Activated CD4-positive, alpha-beta memory T cell treated with anti-CD3 and anti-CD28 coated beads, Interleukin-2, amount 10 ng/mL, durations not matched to agents 7 days and 5 days (primary cell): ENCODE measurements around the gene THSD8. TPM values are rescaled to one million over a fixed set of nuclear protein-coding genes. Genes with fewer than 3 reads are reported as not detected.
"Not testable (repeated sequence)": the region's sequence is repeated elsewhere in the genome, so short reads cannot be mapped to it uniquely, and the experiment has no call there.

Experiments used
- CTCF ChIA-PET: fragments of 350-600 bp; sonication (Branson Sonifier 250); formaldehyde crosslinking; loops from one replicate; lab custom pipeline; 2021; ENCODE audit warnings: antibody characterized with exemption, inconsistent platforms; lab: Charles Lee
- POLR2A ChIA-PET: fragments of 350-600 bp; sonication (Branson Sonifier 250); formaldehyde crosslinking; loops from one replicate; lab custom pipeline; 2021; ENCODE audit warnings: antibody characterized with exemption; lab: Charles Lee
- DNase-seq: peaks from one replicate; pipeline ENCODE4 v3.0.0-alpha.2; 2020
- H3K27ac Mint-ChIP-seq: one replicate; pipeline ENCODE4 v1.8.0; 2021; ENCODE audit warnings: mild to moderate bottlenecking, mixed read lengths
- H3K27me3 Mint-ChIP-seq: one replicate; pipeline ENCODE4 v1.8.0; 2021; ENCODE audit warnings: mixed read lengths
- H3K36me3 Mint-ChIP-seq: one replicate; pipeline ENCODE4 v1.8.0; 2021; ENCODE audit warnings: low read depth, mixed read lengths
- H3K4me1 Mint-ChIP-seq: one replicate; pipeline ENCODE4 v1.8.0; 2021; ENCODE audit warnings: mixed read lengths
- H3K4me3 Mint-ChIP-seq: one replicate; pipeline ENCODE4 v1.8.0; 2021; ENCODE audit warnings: mild to moderate bottlenecking, mixed read lengths
- H3K9me3 Mint-ChIP-seq: one replicate; pipeline ENCODE4 v1.8.0; 2021; ENCODE audit warnings: mixed read lengths
- total RNA-seq, 2 experiments: library from RNA; stranded (reverse); gene quantifications; one replicate each; pipeline ENCODE4 v1.2.3, GENCODE V29; 2021

Gene THSD8
- total RNA-seq, 2 experiments from 2014 or later: 19.2 to 25.5 TPM

DNA sequence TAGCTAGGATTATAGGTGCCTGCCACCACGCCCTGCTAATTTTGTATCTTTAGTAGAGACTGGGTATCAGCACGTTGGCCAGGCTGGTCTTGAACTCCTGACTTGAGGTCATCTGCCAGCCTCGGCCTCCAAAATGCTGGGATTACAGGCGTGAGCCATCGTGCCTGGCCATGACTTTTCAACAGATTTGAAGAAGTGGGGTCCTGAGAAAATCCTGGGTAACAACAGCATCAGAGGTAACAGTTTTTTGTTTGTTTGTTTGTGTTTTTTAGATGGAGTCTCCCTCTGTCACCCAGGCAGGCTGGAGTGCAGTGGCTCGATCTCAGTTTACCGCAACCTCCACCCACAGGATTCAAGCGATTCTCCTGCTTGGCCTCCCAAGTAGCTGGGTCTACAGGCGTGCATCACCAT, 6.9 kb upstream of the THSD8 start:
- Mint-ChIP-seq H3K36me3 (peaks cover 23% of the 10 kb centered on the region), H3K4me3 (peak overlapping the region; percentile 74), H3K4me1 (peaks cover 39% of the 10 kb centered on the region), H3K9me3 (no peaks in the 10 kb centered on the region), H3K27ac (peak overlapping the region; percentile 92), H3K27me3 (no peaks in the 10 kb centered on the region)
- POLR2A ChIA-PET: interaction anchor here (0.7 to 14.7 kb wide), 13 partner anchors 7 to 113 kb away, joined by 3 to 574 read pairs (median 7); partner anchors contain the start of genes DHPS, GET3, HOOK2 and RNASEH2A
- DNase-seq: no peak
- CTCF ChIA-PET: interaction anchor here (0.7 to 13.9 kb wide), 9 partner anchors 13 to 184 kb away, joined by 3 to 419 read pairs (median 5); partner anchors contain the start of genes HOOK2, ZNF490 and ZNF791

DNA sequence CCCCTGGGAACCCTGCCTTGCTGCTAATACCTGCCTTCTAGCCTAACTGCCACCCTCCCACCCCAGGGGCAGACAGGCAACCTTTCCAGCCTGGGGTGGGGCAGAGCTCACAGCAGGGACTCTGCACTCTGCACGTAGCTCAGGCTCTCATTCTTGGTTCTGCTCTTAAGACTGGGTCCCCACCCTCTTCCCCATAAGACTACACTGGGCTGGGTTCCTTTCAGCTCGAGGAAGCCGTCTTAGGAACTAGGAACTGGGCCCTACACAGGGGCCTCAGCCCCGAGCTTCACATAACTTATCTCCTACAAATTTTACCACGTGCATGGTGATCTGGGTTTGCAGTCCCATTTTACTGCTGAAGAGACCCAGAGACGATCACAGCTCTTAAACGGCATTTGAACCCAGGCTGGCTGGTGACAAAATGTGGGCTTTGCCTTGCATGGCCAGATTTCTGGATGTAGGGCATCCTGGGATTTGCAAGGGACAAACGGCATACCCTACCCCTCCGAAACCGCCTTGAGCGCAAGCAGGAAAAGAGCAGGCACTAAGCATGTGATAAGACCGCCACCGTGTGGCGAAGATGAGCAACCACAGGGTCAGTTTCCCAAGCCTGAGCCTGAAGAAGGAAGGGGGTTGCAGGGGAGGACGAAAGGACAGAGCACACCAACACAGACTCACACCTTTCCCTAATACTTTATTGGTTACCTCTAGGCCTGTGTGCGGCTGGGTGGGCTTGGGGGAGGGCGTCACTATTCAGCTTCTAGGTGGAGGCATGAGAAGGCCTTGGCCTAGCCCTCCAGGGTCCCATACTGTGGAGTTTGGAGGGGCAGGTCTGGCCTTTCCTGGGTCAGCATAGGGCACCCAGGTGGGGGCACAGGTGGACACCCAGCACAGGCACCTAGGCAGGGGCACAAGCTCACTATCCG, 5.5 kb upstream of the THSD8 start:
- H3K27ac Mint-ChIP-seq: peak overlapping the region; percentile 84
- peaks cover 36% of the 10 kb centered on the region for H3K36me3 Mint-ChIP-seq
- H3K4me3 Mint-ChIP-seq: peak overlapping the region; percentile 64
- peak; percentile 81 for DNase-seq
- H3K27me3 Mint-ChIP-seq: no peaks in the 10 kb centered on the region
- H3K9me3 Mint-ChIP-seq: no peaks in the 10 kb centered on the region
- ChIA-PET CTCF (interaction anchor here (0.6 to 13.9 kb wide), 23 partner anchors 9 to 186 kb away, joined by 3 to 419 read pairs (median 5); partner anchors contain the start of genes HOOK2, RNASEH2A, TNPO2 and TRIR), POLR2A (interaction anchor here (0.9 to 14.7 kb wide), 14 partner anchors 9 to 98 kb away, joined by 3 to 574 read pairs (median 4); partner anchors contain the start of genes GET3, HOOK2, RNASEH2A and TRIR)
- H3K4me1 Mint-ChIP-seq: peaks cover 41% of the 10 kb centered on the region

DNA sequence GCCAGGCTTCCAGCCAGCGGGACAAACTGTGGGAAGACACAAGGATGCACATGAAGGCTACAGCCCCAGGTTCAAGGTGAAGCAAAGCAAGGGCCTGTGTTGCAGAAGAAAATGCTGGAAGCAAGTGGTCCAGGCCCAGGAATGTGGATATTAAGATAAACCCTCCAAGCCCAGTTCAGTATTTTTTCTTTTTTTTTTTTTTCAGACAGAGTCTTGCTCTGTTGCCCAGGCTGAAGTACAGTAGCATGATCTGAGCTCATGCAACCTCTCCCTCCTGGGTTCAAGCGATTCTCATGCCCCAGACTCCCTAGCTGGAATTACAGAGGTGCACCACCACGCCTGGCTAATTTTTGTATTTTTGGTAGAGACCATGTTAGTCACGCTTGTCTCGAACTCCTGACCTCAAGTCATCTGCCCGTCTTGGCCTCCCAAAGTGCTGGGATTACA, 4.7 kb upstream of the THSD8 start:
- no peaks in the 10 kb centered on the region for H3K9me3 Mint-ChIP-seq
- no peak overlapping the region for H3K27ac Mint-ChIP-seq
- ChIA-PET CTCF (interaction anchor here (0.6 to 13.9 kb wide), 8 partner anchors 9 to 100 kb away, joined by 3 to 419 read pairs (median 6); partner anchors contain the start of genes HOOK2 and RNASEH2A), POLR2A (interaction anchor here (1.0 to 14.7 kb wide), 2 partner anchors 16 to 21 kb away, joined by 3 to 574 read pairs; partner anchors contain the start of gene HOOK2)
- peaks cover 44% of the 10 kb centered on the region for H3K4me1 Mint-ChIP-seq
- no peak for DNase-seq
- no peak overlapping the region for H3K4me3 Mint-ChIP-seq
- H3K27me3 Mint-ChIP-seq: no peaks in the 10 kb centered on the region
- H3K36me3 Mint-ChIP-seq: peaks cover 36% of the 10 kb centered on the region

DNA sequence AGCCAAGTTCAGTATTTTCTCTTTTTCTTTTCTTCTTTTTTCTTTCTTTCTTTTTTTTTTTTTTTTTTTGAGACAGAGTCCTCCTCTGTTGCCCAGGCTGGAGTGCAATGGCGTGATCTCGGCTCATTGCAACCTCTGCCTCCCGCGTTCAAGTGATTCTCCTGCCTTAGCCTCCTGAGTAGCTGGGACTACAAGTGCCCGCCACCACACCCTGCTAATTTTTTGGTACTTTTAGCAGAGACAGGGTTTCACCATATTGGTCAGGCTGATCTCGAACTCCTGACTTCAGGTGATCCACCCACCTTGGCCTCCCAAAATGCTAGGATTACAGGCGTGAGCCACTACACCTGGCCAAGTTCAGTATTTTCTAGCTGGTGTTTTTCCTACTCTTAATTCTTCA, 4.3 kb upstream of the THSD8 start:
- DNase-seq, H3K9me3 Mint-ChIP-seq, H3K27me3 Mint-ChIP-seq, H3K4me3 Mint-ChIP-seq, H3K27ac Mint-ChIP-seq: not testable (repeated sequence)
- Mint-ChIP-seq H3K4me1 (peaks cover 49% of the 10 kb centered on the region), H3K36me3 (peaks cover 33% of the 10 kb centered on the region)
- POLR2A ChIA-PET: interaction anchor here (14.7 kb wide), 1 partner anchor 21 kb away, joined by 574 read pairs; the partner anchor contains the start of gene HOOK2
- CTCF ChIA-PET: interaction anchor here (0.6 to 13.9 kb wide), 8 partner anchors 9 to 101 kb away, joined by 3 to 419 read pairs (median 6); partner anchors contain the start of genes HOOK2 and RNASEH2A

DNA sequence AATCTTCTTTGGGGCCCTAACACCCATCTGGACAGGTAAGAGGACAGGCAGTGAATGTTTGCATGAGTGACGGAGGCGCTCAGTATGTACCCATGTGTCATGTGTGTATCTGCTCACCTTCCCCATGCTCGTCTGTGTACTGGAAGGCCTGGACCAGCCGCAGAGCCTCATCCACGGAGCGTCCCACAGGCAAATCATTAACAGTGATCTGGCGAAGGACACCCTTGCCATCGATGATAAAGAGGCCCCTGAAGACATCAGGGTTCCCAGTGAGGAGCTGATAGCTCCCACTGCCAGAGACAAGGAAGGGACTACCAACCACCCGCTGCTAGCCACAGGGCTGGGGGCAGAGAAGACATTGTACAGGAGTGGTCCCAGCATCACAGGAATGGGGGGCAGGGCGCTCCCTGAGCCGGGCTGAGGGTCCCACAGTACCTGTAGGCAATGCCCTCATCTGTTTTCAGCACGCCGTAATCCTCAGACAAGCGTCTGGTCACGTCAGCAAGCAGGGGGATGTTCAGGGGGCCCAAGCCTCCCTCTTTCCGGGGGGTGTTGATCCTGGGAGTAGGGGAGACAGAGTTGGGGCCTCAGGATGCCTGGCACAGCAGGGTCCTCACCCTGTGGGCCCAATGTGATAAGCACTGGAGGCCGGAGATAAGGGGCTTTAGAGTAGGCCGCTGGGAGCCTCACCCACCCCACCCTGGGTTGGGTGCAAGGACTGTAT, 2.0 kb upstream of the THSD8 start:
- CTCF ChIA-PET: interaction anchor here (0.6 to 13.9 kb wide), 7 partner anchors 22 to 170 kb away, joined by 3 to 419 read pairs (median 5); no protein-coding TSS in a partner anchor
- peaks cover 40% of the 10 kb centered on the region for H3K4me1 Mint-ChIP-seq
- no peaks in the 10 kb centered on the region for H3K9me3 Mint-ChIP-seq
- no peak for DNase-seq
- no peaks in the 10 kb centered on the region for H3K27me3 Mint-ChIP-seq
- H3K36me3 Mint-ChIP-seq: peaks cover 25% of the 10 kb centered on the region
- H3K4me3 Mint-ChIP-seq: peak overlapping the region; percentile 24
- no peak overlapping the region for H3K27ac Mint-ChIP-seq
- POLR2A ChIA-PET: interaction anchor here (1.0 to 14.7 kb wide), 6 partner anchors 8 to 85 kb away, joined by 3 to 574 read pairs (median 12); partner anchors contain the start of genes HOOK2, JUNB and TRIR

DNA sequence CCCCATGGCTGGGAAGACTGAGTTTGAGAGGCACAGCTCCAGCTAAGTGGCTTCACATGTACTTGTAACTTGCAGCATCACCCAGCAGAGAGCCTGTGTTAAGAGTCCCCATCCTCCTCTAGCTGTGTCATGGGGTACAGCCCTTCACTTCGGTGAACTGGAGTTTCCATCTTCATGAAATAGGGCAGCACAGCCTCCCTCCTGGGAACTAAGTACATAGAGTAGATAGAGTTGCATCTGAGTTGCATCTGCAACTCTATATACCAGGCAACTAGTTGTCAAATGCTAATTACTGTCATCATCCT, 1.5 kb upstream of the THSD8 start:
- Mint-ChIP-seq H3K27me3 (no peaks in the 10 kb centered on the region), H3K9me3 (no peaks in the 10 kb centered on the region), H3K27ac (peak overlapping the region; percentile 50), H3K36me3 (peaks cover 25% of the 10 kb centered on the region), H3K4me3 (peak overlapping the region; percentile 87), H3K4me1 (peaks cover 40% of the 10 kb centered on the region)
- CTCF ChIA-PET: interaction anchor here (1.4 to 13.9 kb wide), 4 partner anchors 23 to 48 kb away, joined by 5 to 419 read pairs (median 94); no protein-coding TSS in a partner anchor
- POLR2A ChIA-PET: interaction anchor here (0.7 to 14.7 kb wide), 7 partner anchors 8 to 137 kb away, joined by 3 to 574 read pairs (median 9); partner anchors contain the start of genes CALR, HOOK2, JUNB and TRIR
- no peak for DNase-seq

DNA sequence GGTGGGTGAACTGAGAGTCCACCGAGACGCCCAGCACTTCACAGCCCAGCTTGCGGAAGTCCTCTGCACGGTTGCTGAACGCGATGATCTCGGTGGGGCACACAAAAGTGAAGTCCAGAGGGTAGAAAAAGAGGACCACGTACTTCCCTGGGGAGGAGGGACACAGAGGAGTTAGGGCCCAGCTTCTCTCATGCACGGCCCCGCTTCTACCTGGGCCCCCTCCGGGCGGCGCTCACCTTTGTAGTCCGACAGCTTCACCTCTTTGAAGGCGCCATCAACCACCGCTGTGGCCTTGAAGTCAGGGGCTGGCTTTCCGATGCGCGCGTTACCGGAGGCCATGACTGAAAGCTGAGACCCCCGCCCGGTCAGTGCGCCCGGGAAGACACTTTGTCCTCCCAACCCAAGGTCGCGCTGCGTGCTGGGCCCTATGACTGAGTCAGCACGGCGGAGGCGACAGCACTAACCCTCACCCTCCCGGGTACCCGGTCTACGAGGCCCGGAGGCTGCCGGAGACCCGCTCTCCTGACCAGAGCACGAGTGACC, 875 bp upstream of the THSD8 start:
- Mint-ChIP-seq H3K4me3 (peak overlapping the region; percentile 87), H3K4me1 (peaks cover 37% of the 10 kb centered on the region), H3K36me3 (peaks cover 25% of the 10 kb centered on the region), H3K27ac (peak overlapping the region; percentile 64), H3K27me3 (no peaks in the 10 kb centered on the region), H3K9me3 (no peaks in the 10 kb centered on the region)
- ChIA-PET CTCF (interaction anchor here (1.4 to 13.9 kb wide), 3 partner anchors 24 to 46 kb away, joined by 5 to 419 read pairs (median 183); no protein-coding TSS in a partner anchor), POLR2A (interaction anchor here (0.7 to 14.7 kb wide), 8 partner anchors 9 to 137 kb away, joined by 3 to 574 read pairs (median 6); partner anchors contain the start of genes CALR, HOOK2, JUNB and TRIR)
- peak; percentile 34 for DNase-seq

DNA sequence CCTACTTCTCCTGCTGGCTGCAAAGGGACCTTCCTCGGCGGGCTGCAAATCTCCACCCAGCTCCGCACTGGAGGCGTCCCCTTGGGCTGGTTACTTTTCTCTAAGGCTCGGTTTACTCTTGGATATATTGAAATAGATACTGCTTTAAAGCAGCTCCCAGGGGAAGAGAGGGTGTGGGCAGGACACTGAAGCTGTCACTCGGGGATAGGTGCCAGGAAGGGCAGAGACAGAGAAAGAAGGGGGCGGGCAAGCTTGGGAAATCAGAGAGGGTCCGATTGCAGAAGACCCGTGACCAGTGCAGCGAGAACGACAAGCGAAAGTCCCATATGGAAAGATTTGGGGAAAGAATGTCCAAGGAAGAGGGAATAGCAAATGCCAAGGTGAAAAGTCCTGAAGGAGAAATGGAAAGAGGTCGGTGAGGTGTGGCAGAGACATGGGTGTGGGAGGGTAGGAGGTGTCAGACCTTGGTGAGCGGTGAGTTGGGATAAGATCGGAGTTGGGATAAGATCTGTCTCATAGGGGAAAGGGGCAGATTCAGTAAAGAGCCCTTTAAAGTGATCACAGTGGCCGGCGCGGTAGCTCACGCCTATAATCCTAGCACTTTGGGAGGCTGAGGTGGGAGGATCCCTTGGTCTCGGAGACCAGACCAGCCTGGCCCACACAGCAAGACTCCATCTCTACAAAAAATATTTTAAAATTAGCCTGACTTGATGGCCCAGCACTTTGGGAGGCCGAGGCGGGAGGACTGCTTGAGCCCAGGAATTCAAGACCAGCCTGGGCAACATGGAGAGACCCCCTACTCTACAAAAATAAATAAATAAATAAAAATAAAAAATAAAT, 618 bp downstream of the THSD8 start:
- peak overlapping the region; percentile 18 for H3K27ac Mint-ChIP-seq
- CTCF ChIA-PET: interaction anchor here (0.7 to 13.9 kb wide), 6 partner anchors 11 to 83 kb away, joined by 3 to 419 read pairs (median 4); partner anchors contain the start of gene JUNB

DNA sequence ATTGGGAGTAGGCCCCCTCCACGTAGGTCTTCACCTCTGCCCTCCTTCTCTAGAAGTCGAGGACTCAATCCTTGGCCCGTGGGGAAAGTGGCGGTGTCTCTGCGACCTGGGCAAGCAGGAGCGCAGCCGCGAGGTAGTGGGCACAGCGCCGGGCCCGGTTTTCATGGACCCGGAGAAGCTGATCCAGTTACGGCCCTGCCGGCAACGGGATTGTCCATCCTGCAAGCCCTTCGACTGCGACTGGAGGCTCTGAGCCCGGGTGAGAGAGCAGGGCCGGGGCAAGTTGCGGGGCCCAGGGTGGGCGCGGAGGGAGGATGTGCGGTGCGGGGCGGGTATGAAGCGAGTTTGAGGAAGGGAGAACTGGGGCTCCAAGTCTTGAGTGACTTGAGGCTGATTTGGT, 2.2 kb downstream of the THSD8 start:
- CTCF ChIA-PET: interaction anchor here (1.6 to 13.9 kb wide), 2 partner anchors 26 to 41 kb away, joined by 5 to 419 read pairs; no protein-coding TSS in a partner anchor
- Mint-ChIP-seq H3K4me1 (peaks cover 47% of the 10 kb centered on the region), H3K36me3 (peaks cover 31% of the 10 kb centered on the region), H3K27ac (no peak overlapping the region), H3K9me3 (no peaks in the 10 kb centered on the region), H3K27me3 (no peaks in the 10 kb centered on the region), H3K4me3 (no peak overlapping the region)
- DNase-seq: no peak
- POLR2A ChIA-PET: interaction anchor here (0.9 to 14.7 kb wide), 4 partner anchors 9 to 70 kb away, joined by 3 to 574 read pairs (median 36); partner anchors contain the start of genes HOOK2, JUNB and TRIR

More for the DNA sequence above, 618 bp downstream of the THSD8 start:
- POLR2A ChIA-PET: interaction anchor here (0.7 to 14.7 kb wide), 8 partner anchors 10 to 135 kb away, joined by 3 to 574 read pairs (median 6); partner anchors contain the start of genes GET3, HOOK2, JUNB and TRIR
- Mint-ChIP-seq H3K4me1 (peaks cover 43% of the 10 kb centered on the region), H3K9me3 (no peaks in the 10 kb centered on the region), H3K4me3 (peak overlapping the region; percentile 87), H3K36me3 (peaks cover 27% of the 10 kb centered on the region), H3K27me3 (no peaks in the 10 kb centered on the region)
- DNase-seq: no peak

DNA sequence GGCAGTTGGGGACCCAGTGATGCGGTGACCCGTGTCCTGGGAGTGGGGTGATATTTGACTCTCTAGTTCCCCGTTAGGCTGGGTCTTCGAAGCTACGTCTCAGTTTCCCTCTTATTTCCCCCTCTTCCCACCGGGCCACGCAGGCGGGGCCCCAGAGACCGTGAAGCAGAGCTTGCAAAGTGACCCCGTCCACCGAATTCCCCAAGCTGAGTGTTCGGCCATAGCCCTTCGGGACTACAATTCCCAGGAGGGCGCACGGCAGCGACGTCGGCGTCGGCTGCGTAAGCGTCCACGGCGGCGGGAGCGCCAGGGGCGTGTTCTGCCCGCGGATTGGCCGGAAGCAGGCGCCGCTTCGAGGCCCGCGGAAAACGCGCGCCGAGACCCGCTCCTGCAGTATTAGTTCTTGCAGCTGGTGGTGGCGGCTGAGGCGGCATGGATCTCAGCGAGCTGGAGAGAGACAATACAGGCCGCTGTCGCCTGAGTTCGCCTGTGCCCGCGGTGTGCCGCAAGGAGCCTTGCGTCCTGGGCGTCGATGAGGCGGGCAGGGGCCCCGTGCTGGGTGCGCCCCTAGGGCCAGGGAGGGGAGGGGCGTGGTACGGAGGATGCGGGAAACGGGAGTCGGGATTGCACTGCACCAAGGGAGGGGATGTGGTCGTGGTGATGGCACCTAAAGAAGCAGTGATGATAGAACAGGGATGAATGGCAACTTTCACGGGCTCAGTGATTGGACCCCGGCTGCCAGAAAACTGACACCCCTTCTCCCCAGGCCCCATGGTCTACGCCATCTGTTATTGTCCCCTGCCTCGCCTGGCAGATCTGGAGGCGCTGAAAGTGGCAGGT, 4.6 kb downstream of the THSD8 start, which contains the start of gene RNASEH2A:
Gene RNASEH2A (plus strand): TSS at position 343 of the 840 bp plus-strand sequence. CDS start 90 bp downstream, at position 433.
- H3K4me3 Mint-ChIP-seq: peak within 1 kb of the TSS; percentile 95
- H3K4me1 Mint-ChIP-seq: peaks cover 32% of the 10 kb centered on the region
- H3K27me3 Mint-ChIP-seq: no peaks in the 10 kb centered on the region
- peak within 1 kb of the TSS; percentile 83 for H3K27ac Mint-ChIP-seq
- H3K36me3 Mint-ChIP-seq: peaks cover 24% of the 10 kb centered on the region
- POLR2A ChIA-PET: interaction anchor here (0.5 to 2.1 kb wide), 12 partner anchors 11 to 207 kb away, joined by 3 to 14 read pairs (median 4); partner anchors contain the start of genes GET3, JUNB and TRIR
- peak; percentile 92 for DNase-seq
- H3K9me3 Mint-ChIP-seq: no peaks in the 10 kb centered on the region
- CTCF ChIA-PET: interaction anchor here (0.6 to 2.9 kb wide), 12 partner anchors 9 to 192 kb away, joined by 3 to 16 read pairs (median 3); partner anchors contain the start of genes JUNB and RTBDN
